Motor neuron (in vitro differentiated cells): ENCODE results near the gene PMVK. TPM values are rescaled to one million over a fixed set of nuclear protein-coding genes. Genes with fewer than 3 reads are reported as not detected.

Source experiments
- ATAC-seq, 8 experiments: fragments of 200-7000 bp; cut with Tn5 transposase; replicated peaks in 6 of 8; 2 replicates each; pipeline ENCODE4 v1.8.0; 2021; ENCODE audit warnings: mild to moderate bottlenecking in 8 of 8, moderate library complexity in 8 of 8
- H3K27ac ChIP-seq, 2 donors: fragments of 250-450 bp; sonication (Bioruptor Pico); 2 replicates each; pipeline ENCODE4 v1.9.0; 2021; ENCODE audit warnings: antibody characterized with exemption in 2 of 2, mild to moderate bottlenecking in 2 of 2, moderate library complexity in 1 of 2
- H3K4me1 ChIP-seq, 2 donors: fragments of 250-450 bp; sonication (Bioruptor Pico); replicated peaks in 1 of 2; 2 replicates each; pipeline ENCODE4 v1.6.1; 2021; ENCODE audit warnings: antibody characterized with exemption in 2 of 2, mild to moderate bottlenecking in 2 of 2, moderate library complexity in 1 of 2
- H3K4me3 ChIP-seq, 5 donors: fragments of 250-450 bp; sonication (Bioruptor Pico); 2 replicates each; pipeline ENCODE4 v1.9.0; 2021; ENCODE audit warnings: antibody characterized with exemption in 5 of 5, mild to moderate bottlenecking in 5 of 5, moderate library complexity in 4 of 5
- WGBS, 10 experiments: fragments of 450-650 bp; shearing (Covaris generic); methylation state at CpG; one replicate each; pipeline ENCODE4 v1.0.0; 2022; 5-methylcytosine and 5-hydroxymethylcytosine counted together
- in situ Hi-C, 9 experiments: fragments of 400-800 bp; cut with MboI; loops; one replicate each; pipeline ENCODE4 v1.15.0; 2021; ENCODE audit warnings: low sequenced_read_pairs in 9 of 9, low pct_unique_long_range_greater_than_20kb in 2 of 9; ENCODE audit not compliant: unreplicated experiment in 9 of 9
- total RNA-seq, 8 experiments: library from RNA; unstranded; fragments of 300-600 nt; gene quantifications; 2 replicates each; pipeline versions ENCODE4 v1.2.3 to v1.2.4, GENCODE V29; 2022

Gene PMVK
- total RNA-seq, 8 experiments from 2014 or later = 11.5 to 47.1 (median 24.6) TPM

- Histone ChIP-seq H3K27ac (peak overlapping the region; percentile 29 to 64), H3K4me1 (peaks cover 40 to 49% of the 10 kb centered on the region in 2 donors), H3K4me3 (no peak overlapping the region)
- 17 to 100% (median 83%) methylated on average over 1 to 2 of the region's 5 CpGs; no CpG with 5 or more reads in 7 of the 10 experiments for WGBS, 10 experiments
- in situ Hi-C loops = no loop called here
- peak in 5 of 8 experiments; percentile 41 to 52 (median 46) for ATAC-seq
Measured at GRCh38 chr1:154941333-154942013, 5.0 kb upstream of the PMVK start.

- Histone ChIP-seq H3K27ac (peak overlapping the region; percentile 29 to 47), H3K4me1 (peaks cover 45 to 53% of the 10 kb centered on the region in 2 donors)
Measured at GRCh38 chr1:154940651-154941194, 4.2 kb upstream of the PMVK start.

GRCh38 chr1:154940213-154940560 lies 3.7 kb upstream of the PMVK start:
- ATAC-seq = no peak
- no peak overlapping the region for H3K4me3 ChIP-seq
- H3K27ac ChIP-seq = peak overlapping the region in 1 of 2 donors; percentile 47
- in situ Hi-C loops = no loop called here
- 100% methylated on average over 1 of the region's 1 CpG; no CpG with 5 or more reads in 7 of the 10 experiments for WGBS, 10 experiments
- H3K4me1 ChIP-seq = peaks cover 47 to 57% of the 10 kb centered on the region in 2 donors

More at GRCh38 chr1:154940651-154941194, 4.2 kb upstream of the PMVK start:
- no peak overlapping the region for H3K4me3 ChIP-seq
- ATAC-seq = no peak
- in situ Hi-C loops = no loop called here
- WGBS, 10 experiments = 17 to 75% (median 62%) methylated on average over 1 to 4 of the region's 8 CpGs; no CpG with 5 or more reads in 4 of the 10 experiments

GRCh38 chr1:154938604-154939399 lies 2.3 kb upstream of the PMVK start:
- Histone ChIP-seq H3K27ac (no peak overlapping the region), H3K4me1 (peaks cover 35 to 44% of the 10 kb centered on the region in 2 donors), H3K4me3 (no peak overlapping the region)
- in situ Hi-C loops = no loop called here
- no peak for ATAC-seq
- 92 to 100% (median 96%) methylated on average over 1 to 7 of the region's 7 CpGs; no CpG with 5 or more reads in 1 of the 10 experiments for WGBS, 10 experiments

- WGBS, 10 experiments = 40 to 100% (median 94%) methylated on average over 1 to 8 of the region's 8 CpGs; no CpG with 5 or more reads in 2 of the 10 experiments
- ATAC-seq = no peak
- H3K4me3 ChIP-seq = peak overlapping the region in 3 of 5 donors; percentile 58 to 66 (median 58)
- peak overlapping the region; percentile 99 to 100 for H3K27ac ChIP-seq
- H3K4me1 ChIP-seq = peaks cover 35 to 44% of the 10 kb centered on the region in 2 donors
- in situ Hi-C loops = no loop called here
Measured at GRCh38 chr1:154937988-154938386, 1.5 kb upstream of the PMVK start.

- peak overlapping the region; percentile 99 to 100 for H3K27ac ChIP-seq
- peaks cover 32 to 42% of the 10 kb centered on the region in 2 donors for H3K4me1 ChIP-seq
- ATAC-seq = peak; percentile 72 to 83 (median 78)
- WGBS, 10 experiments = 0 to 13% (median 6%) methylated on average over 4 to 35 of the region's 36 CpGs; no CpG with 5 or more reads in 1 of the 10 experiments
- in situ Hi-C loops = no loop called here
- H3K4me3 ChIP-seq = peak overlapping the region; percentile 53 to 77 (median 58)
Measured at GRCh38 chr1:154937085-154937987, 817 bp upstream of the PMVK start.

GRCh38 chr1:154935749-154936554 lies 567 bp downstream of the PMVK start:
- peaks cover 18 to 28% of the 10 kb centered on the region in 2 donors for H3K4me1 ChIP-seq
- in situ Hi-C loops = no loop called here
- H3K4me3 ChIP-seq = peak overlapping the region; percentile 53 to 77 (median 58)
- WGBS, 10 experiments = 34 to 100% (median 74%) methylated on average over 2 to 20 of the region's 27 CpGs
- peak overlapping the region; percentile 99 to 100 for H3K27ac ChIP-seq
- ATAC-seq = peak in 1 of 8 experiments; percentile 1

GRCh38 chr1:154934358-154934948 lies 2.1 kb downstream of the PMVK start:
- in situ Hi-C loops = no loop called here
- ATAC-seq = no peak
- no peak overlapping the region for H3K27ac ChIP-seq
- no peak overlapping the region for H3K4me3 ChIP-seq
- peaks cover 7 to 17% of the 10 kb centered on the region in 2 donors for H3K4me1 ChIP-seq
- 83 to 100% (median 94%) methylated on average over 1 to 5 of the region's 5 CpGs; no CpG with 5 or more reads in 5 of the 10 experiments for WGBS, 10 experiments

GRCh38 chr1:154931940-154932487 lies 4.5 kb downstream of the PMVK start:
- peaks cover 7 to 8% of the 10 kb centered on the region in 2 donors for H3K4me1 ChIP-seq
- in situ Hi-C loops = no loop called here
- H3K4me3 ChIP-seq = no peak overlapping the region
- 82 to 100% (median 97%) methylated on average over 2 to 9 of the region's 11 CpGs; no CpG with 5 or more reads in 2 of the 10 experiments for WGBS, 10 experiments
- no peak overlapping the region for H3K27ac ChIP-seq
- no peak for ATAC-seq

GRCh38 chr1:154926201-154926600 lies 10.3 kb downstream of the PMVK start:
- H3K4me3 ChIP-seq = no peak overlapping the region
- WGBS, 10 experiments = 59 to 100% (median 88%) methylated on average over 1 to 10 of the region's 13 CpGs; no CpG with 5 or more reads in 4 of the 10 experiments
- H3K27ac ChIP-seq = no peak overlapping the region
- no peaks in the 10 kb centered on the region for H3K4me1 ChIP-seq
- in situ Hi-C loops = no loop called here
- ATAC-seq = no peak
